NCI-H524 treated with DMSO at 0.1 percent for 48 hours (cell line): ENCODE results near the gene ALDH3B2.
"Not testable (repeated sequence)": the region's sequence is repeated elsewhere in the genome, so short reads cannot be mapped to it uniquely, and the experiment has no call there.

ENCODE experiments used
- DNase-seq: peaks from one replicate; lab custom pipeline; 2025; lab: John Stamatoyannopoulos, UW

The ALDH3B2 gene

GRCh38 chr11:67685641-67686332 lies 11.4 kb upstream of the ALDH3B2 start:
- DNase-seq: not testable (repeated sequence)

- DNase-seq: not testable (repeated sequence)
Measured at GRCh38 chr11:67682126-67683034, 8.0 kb upstream of the ALDH3B2 start.

DNA sequence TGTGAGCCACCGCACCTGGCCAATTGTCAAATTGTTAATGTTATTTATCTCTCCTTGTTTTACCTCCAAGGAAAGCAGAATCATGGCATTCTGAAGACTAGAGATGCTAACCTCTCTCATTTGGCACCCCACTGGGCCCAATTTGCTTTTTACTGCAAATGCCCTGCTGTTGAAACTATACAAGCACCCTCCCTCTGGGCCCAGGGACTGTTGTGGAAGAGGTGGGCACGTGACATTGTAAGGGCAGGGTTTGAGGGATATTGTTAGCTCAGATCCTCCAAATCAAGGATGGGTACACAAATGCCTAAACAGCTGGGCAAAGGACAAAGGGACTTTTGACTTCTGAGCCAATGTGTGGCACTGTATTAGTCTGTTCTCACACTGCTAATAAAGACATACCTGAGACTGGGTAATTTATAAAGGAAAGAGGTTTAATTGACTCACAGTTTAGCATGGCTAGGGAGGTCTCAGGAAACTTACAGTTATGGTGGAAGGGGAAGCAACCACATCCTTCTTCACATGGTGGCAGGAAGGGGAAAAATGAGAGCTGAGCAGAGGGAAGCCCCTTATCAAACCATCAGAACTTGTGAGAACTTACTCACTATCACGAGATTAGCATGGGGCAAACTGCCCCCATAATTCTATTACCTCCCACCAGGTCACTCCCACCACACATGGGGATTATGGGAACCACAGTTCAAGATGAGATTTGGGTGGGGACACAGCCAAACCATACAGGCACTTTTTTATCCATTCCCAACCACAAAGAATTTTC lies 6.5 kb upstream of the ALDH3B2 start:
- no peak for DNase-seq

- DNase-seq: no peak
Measured at GRCh38 chr11:67675058-67675747, 780 bp upstream of the ALDH3B2 start.

- no peak for DNase-seq
Measured at GRCh38 chr11:67673902-67674301, 521 bp downstream of the ALDH3B2 start.

DNA sequence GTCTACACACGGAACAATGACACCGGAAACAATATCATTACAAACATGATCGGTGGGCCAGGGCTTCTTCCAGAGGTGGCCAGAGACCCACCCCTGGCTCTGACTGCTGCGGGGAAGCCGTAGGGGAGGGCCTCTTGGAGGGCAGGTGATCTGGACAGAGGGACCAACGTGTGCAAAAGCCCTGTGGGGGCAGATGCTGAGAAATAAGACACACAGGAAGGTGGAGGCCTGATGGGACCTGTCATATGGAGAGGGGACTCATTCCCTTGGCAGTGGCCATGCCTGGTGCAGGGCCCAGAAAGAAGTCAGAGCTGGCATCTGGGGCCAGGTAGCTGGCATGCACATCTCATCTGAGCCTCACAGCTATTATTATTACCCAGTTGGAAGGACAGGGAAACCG lies 1.1 kb downstream of the ALDH3B2 start:
- DNase-seq: no peak

DNA sequence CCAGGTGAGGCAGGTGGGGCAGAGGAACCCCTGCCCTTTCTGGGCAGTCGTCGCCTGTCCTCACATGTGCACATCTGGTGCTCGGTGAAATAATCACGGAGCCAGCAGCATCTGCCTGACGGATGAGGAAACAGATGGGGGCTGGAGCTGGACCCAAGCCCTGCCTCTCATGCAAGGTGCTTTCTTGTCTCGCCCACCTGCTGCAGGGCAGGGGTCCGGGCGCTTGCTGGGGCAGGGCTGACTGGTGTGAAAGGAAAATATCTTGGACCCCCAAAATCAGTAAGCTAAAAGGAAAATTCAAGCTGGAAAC lies 3.3 kb downstream of the ALDH3B2 start:
- DNase-seq: no peak

- DNase-seq: no peak
Measured at GRCh38 chr11:67670316-67671210, 3.9 kb downstream of the ALDH3B2 start.

- DNase-seq: no peak
Measured at GRCh38 chr11:67668192-67668551, 6.3 kb downstream of the ALDH3B2 start.

GRCh38 chr11:67667490-67668191 lies 6.8 kb downstream of the ALDH3B2 start:
- DNase-seq: no peak

DNA sequence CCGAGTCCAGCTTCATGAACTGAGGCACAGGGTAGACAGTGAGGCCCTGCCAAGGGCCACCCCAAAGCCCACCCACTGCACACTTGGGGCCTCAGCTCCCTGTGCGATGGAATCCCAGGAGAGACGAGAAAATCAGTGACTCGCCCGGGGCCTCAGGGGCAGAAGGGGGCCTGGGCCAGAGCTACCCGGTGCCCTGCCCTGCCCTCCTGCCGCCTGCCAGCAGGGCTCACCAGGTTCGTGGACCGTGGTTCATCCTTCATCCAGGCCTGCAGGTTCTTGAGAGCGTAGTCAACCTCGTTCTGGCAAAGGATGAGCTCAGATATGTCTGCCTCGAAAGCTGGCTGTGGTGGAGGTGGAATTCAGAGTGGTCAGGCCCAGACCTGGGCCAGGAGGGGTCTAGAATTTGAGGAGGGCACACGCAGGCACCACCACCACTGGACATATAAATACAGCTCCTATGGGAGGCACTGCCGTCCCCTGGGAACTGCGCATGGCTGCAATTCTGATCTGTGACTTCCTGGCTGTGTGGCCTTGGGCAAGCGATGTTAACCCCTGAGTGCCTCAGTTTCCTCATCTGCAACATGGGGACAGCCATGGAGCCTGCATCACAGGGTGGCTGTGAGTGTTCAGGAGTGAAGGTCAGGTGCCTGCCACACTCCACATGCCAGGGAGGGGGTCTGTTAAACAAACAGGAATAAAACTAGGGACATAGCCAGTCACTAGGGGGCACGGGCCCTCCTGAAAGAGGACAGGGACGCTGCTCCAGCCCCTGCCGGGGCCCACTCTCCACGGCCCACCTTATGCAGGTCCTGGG lies 7.5 kb downstream of the ALDH3B2 start:
- no peak for DNase-seq

GRCh38 chr11:67666303-67666645 lies 8.1 kb downstream of the ALDH3B2 start:
- no peak for DNase-seq

GRCh38 chr11:67665541-67666302 lies 8.7 kb downstream of the ALDH3B2 start:
- no peak for DNase-seq

- no peak for DNase-seq
Measured at GRCh38 chr11:67664696-67665540, 9.5 kb downstream of the ALDH3B2 start.

GRCh38 chr11:67664213-67664585 lies 10.2 kb downstream of the ALDH3B2 start:
- DNase-seq: no peak

GRCh38 chr11:67663532-67664212 lies 10.8 kb downstream of the ALDH3B2 start:
- DNase-seq: no peak

GRCh38 chr11:67662835-67663531 lies 11.4 kb downstream of the ALDH3B2 start:
- no peak for DNase-seq
